GM18502 (cell line): Measurements from ENCODE around the gene SBNO2.

ENCODE experiments used
- ATAC-seq: cut with Tn5 transposase; IDR thresholded peaks from one replicate; pipeline ENCODE4 v1.9.1; 2021; ENCODE audit warnings: mild to moderate bottlenecking; ENCODE audit not compliant: unreplicated experiment, poor library complexity

SBNO2 gene

DNA sequence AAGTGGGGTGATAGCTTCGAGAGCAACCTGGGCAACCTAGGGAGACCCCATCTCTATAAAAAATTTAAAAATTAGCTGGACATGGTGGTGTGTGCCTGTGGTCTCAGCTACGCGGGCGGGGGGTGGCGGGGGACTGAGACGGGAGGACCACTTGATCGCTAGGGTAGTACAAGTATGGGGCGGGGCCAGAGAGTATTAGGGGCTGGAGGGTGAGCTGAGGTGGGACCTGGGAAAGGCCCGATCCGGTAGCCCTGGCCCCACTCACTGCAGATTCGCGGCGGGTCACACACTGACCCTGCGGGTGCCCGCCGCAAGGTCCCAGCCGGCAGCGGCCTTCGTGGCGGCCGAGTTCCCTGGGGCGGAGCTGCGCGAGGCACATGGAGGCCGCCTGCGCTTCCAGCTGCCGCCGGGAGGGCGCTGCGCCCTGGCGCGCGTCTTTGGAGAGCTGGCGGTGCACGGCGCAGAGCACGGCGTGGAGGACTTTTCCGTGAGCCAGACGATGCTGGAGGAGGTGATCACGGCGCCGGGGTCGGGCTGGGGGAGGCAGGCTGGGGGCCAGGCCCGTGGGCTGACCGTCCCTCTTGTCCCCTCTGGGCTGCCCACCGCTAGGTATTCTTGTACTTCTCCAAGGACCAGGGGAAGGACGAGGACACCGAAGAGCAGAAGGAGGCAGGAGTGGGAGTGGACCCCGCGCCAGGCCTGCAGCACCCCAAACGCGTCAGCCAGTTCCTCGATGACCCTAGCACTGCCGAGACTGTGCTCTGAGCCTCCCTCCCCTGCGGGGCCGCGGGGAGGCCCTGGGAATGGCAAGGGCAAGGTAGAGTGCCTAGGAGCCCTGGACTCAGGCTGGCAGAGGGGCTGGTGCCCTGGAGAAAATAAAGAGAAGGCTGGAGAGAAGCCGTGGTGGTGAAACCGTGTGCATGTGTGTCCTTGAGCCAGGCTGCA, 109.1 kb downstream of the SBNO2 start:
- ATAC-seq, result no peak

DNA sequence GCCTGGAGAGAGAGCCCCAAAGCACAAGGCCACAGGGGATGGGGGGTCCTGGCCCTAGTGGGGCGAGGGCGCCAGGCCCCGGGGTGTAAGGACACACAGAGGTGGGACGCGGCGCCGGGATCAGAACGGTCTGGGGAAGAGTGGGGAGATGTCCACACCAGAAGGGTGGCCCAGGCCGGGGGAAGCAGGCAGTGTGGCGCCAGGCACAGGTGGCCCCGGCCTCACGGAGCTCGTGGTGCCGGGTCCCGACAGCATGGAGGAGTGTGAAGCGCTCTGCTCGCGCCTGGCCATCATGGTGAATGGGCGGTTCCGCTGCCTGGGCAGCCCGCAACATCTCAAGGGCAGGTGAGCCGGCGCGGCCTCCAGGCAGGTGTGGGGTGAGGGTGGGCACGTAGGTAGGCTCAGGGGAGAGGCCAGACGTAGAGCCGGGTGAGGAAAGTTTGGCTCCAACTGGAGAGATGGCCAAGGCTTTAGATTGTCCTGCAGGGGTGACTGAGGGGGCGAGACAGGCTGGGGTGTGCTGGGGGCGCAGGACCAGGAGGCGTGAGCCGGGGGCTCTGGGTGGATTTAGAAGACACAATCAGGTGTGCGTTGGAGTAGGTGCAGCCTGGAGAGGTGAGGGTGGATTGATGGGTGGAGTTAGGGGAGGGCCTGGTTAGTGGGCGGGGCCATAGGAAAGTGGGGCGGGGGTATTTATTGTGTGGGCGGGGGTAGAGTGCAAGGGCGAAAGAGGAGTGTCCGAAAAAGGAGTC, 110.0 kb downstream of the SBNO2 start:
- no peak for ATAC-seq

DNA sequence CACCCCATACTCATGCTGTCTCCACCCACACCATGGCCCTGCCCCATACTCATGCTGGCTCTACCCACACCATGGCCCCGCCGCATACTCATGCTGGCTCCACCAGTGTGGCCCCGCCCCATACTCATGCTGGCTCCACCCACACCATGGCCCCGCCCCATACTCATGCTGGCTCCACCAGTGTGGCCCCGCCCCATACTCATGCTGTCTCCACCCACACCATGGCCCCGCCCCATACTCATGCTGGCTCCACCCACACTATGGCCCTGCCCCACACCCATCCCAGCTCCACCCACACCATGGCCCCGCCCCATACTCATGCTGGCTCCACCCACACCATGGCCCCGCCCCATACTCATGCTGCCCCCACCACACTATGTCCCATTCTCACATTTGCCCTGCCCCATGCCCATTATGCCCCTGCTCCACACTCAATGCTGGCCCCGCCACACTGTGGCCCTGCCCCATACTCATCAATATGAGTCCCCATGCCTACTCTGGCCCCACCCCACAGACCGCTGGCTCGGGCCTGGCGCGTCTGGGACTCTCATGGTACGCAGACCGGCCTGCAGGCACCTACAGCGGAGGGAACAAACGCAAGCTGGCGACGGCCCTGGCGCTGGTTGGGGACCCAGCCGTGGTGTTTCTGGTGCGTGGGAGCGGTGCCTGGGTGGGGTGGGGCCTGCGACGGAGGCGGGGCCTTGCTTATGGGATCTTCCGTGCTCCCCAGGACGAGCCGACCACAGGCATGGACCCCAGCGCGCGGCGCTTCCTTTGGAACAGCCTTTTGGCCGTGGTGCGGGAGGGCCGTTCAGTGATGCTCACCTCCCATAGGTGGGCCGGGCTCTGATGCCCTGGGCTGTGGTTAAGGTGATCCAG, 110.8 kb downstream of the SBNO2 start:
- ATAC-seq, result no peak

DNA sequence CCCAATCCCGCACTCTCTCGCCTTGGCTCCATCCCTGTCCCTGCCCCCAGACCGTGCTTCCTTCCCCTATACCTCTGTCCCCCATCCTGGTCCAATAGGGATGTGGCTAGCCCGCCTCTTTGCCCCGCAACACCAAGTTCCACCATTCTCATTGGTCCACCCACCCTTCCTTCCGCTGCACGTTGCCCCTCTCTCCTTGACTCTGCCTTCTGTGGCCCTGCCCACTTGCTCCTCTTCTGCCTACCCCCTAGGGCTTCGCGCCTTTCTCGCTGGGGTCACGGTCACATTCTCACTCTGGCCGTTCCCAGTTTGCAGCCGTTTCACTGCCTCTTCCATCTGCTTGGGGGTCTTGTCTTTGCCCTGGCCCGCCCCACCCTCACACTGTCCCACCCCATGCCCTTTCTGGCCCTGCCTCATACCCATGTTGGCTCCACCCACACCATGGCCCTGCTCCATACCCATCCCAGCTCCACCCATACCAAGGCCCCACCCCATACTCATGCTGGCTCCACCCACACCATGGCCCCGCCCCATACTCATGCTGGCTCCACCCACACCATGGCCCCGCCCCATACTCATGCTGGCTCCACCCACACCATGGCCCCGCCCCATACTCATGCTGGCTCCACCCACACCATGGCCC, 111.6 kb downstream of the SBNO2 start:
- ATAC-seq, result no peak

DNA sequence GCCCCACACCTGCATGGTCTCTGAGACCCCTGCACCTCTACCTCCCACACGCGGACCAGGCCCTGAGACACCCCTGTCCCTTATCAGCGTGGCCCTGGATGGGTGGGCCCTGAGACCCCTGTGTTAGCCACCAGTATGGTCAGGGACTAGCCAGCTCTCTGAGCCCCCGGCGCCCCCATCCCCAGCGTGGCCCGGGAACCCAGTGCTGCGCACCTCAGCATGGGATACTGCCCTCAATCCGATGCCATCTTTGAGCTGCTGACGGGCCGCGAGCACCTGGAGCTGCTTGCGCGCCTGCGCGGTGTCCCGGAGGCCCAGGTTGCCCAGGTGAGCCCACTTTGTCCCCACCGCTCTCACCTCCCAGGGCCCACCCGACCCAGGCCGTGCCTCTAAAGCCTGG, 112.1 kb downstream of the SBNO2 start:
- no peak for ATAC-seq

DNA sequence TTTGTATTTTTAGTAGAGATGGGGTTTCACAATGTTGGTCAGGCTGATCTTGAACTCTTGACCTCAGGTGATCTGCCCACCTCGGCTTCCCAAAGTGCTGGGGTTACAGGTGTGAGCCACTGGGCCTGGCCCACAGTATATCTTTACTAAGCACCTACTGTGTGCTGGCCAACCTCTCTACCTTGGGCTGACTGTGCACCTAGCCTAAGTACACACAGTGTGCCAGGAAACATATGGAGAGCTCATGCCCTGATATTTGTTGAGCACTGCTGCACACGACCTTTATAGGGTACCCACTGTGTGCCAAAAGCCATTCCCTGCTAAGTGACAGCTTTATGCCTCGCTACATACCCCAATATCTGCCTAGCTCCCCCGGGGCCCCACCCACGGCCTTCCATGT, 113.4 kb downstream of the SBNO2 start:
- no peak for ATAC-seq

DNA sequence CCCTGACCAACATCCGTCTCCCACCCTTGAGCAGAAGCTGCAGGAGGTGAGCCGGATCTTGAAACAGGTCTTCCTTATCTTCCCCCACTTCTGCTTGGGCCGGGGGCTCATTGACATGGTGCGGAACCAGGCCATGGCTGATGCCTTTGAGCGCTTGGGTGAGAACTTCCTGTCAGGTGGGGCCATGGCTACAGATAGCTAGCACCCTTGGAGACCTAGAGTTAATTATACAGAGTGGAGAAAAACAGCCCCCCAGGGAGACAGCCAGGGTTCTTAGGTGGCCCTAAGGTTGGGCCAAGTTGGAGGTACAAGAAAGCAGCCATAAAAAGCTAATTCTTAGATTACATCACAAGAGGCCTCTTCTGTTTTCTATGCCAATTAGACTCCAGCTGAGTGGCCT, 116.0 kb downstream of the SBNO2 start:
- ATAC-seq, result no peak
